Activated CD4-positive, alpha-beta memory T cell treated with anti-CD3 and anti-CD28 coated beads, Interleukin-2, amount 10 ng/mL, durations not matched to agents 7 days and 5 days (primary cell): ENCODE measurements around the gene OAT. TPM values are rescaled to one million over a fixed set of nuclear protein-coding genes. Genes with fewer than 3 reads are reported as not detected.

Experiments
- CTCF ChIA-PET: fragments of 350-600 bp; sonication (Branson Sonifier 250); formaldehyde crosslinking; loops from one replicate; lab custom pipeline; 2021; ENCODE audit warnings: antibody characterized with exemption, inconsistent platforms; lab: Charles Lee
- POLR2A ChIA-PET: fragments of 350-600 bp; sonication (Branson Sonifier 250); formaldehyde crosslinking; loops from one replicate; lab custom pipeline; 2021; ENCODE audit warnings: antibody characterized with exemption; lab: Charles Lee
- DNase-seq: peaks from one replicate; pipeline ENCODE4 v3.0.0-alpha.2; 2020
- H3K27ac Mint-ChIP-seq: one replicate; pipeline ENCODE4 v1.8.0; 2021; ENCODE audit warnings: mild to moderate bottlenecking, mixed read lengths
- H3K27me3 Mint-ChIP-seq: one replicate; pipeline ENCODE4 v1.8.0; 2021; ENCODE audit warnings: mixed read lengths
- H3K36me3 Mint-ChIP-seq: one replicate; pipeline ENCODE4 v1.8.0; 2021; ENCODE audit warnings: low read depth, mixed read lengths
- H3K4me1 Mint-ChIP-seq: one replicate; pipeline ENCODE4 v1.8.0; 2021; ENCODE audit warnings: mixed read lengths
- H3K4me3 Mint-ChIP-seq: one replicate; pipeline ENCODE4 v1.8.0; 2021; ENCODE audit warnings: mild to moderate bottlenecking, mixed read lengths
- H3K9me3 Mint-ChIP-seq: one replicate; pipeline ENCODE4 v1.8.0; 2021; ENCODE audit warnings: mixed read lengths
- total RNA-seq, 2 experiments: library from RNA; stranded (reverse); gene quantifications; one replicate each; pipeline ENCODE4 v1.2.3, GENCODE V29; 2021

Gene OAT
- total RNA-seq, 2 experiments from 2014 or later = 20.7 to 21.3 TPM

- no peak for DNase-seq
- peaks cover 3% of the 10 kb centered on the region for H3K36me3 Mint-ChIP-seq
- H3K27ac Mint-ChIP-seq = no peak overlapping the region
- no peaks in the 10 kb centered on the region for H3K9me3 Mint-ChIP-seq
- no peaks in the 10 kb centered on the region for H3K27me3 Mint-ChIP-seq
- peaks cover 12% of the 10 kb centered on the region for H3K4me1 Mint-ChIP-seq
- POLR2A ChIA-PET = interaction anchor here (1.5 kb wide), 1 partner anchor 12 kb away, joined by 4 read pairs; no protein-coding TSS in a partner anchor
- CTCF ChIA-PET = interaction anchor here (0.9 to 3.1 kb wide), 4 partner anchors 11 to 26 kb away, joined by 3 to 16 read pairs (median 6); no protein-coding TSS in a partner anchor
- no peak overlapping the region for H3K4me3 Mint-ChIP-seq
Measured at GRCh38 chr10:124415210-124415609, 3.5 kb downstream of the OAT start.

GRCh38 chr10:124414076-124414475, 4.6 kb downstream of the OAT start:
- ChIA-PET CTCF (interaction anchor here (1.0 to 3.1 kb wide), 3 partner anchors 10 to 419 kb away, joined by 3 to 17 read pairs (median 16); no protein-coding TSS in a partner anchor), POLR2A (interaction anchor here (1.5 kb wide), 1 partner anchor 10 kb away, joined by 4 read pairs; no protein-coding TSS in a partner anchor)
- Mint-ChIP-seq H3K27me3 (no peaks in the 10 kb centered on the region), H3K4me3 (no peak overlapping the region), H3K4me1 (peaks cover 9% of the 10 kb centered on the region), H3K27ac (no peak overlapping the region), H3K9me3 (no peaks in the 10 kb centered on the region), H3K36me3 (peaks cover 3% of the 10 kb centered on the region)
- DNase-seq = no peak

GRCh38 chr10:124409696-124410095, 9.0 kb downstream of the OAT start:
- H3K9me3 Mint-ChIP-seq = no peaks in the 10 kb centered on the region
- ChIA-PET POLR2A (no interaction called here), CTCF (interaction anchor here (0.5 to 2.7 kb wide), 3 partner anchors 20 to 52 kb away, joined by 3 to 10 read pairs (median 3); partner anchors contain the start of gene LHPP)
- no peak overlapping the region for H3K27ac Mint-ChIP-seq
- H3K36me3 Mint-ChIP-seq = peaks cover 7% of the 10 kb centered on the region
- no peak for DNase-seq
- no peak overlapping the region for H3K4me3 Mint-ChIP-seq
- no peaks in the 10 kb centered on the region for H3K27me3 Mint-ChIP-seq
- H3K4me1 Mint-ChIP-seq = no peaks in the 10 kb centered on the region

GRCh38 chr10:124408357-124408756, 10.4 kb downstream of the OAT start:
- H3K4me3 Mint-ChIP-seq = no peak overlapping the region
- ChIA-PET POLR2A (no interaction called here), CTCF (interaction anchor here (1.0 to 2.7 kb wide), 2 partner anchors 19 to 21 kb away, joined by 3 to 10 read pairs; no protein-coding TSS in a partner anchor)
- DNase-seq = no peak
- no peaks in the 10 kb centered on the region for H3K27me3 Mint-ChIP-seq
- peaks cover 7% of the 10 kb centered on the region for H3K4me1 Mint-ChIP-seq
- H3K27ac Mint-ChIP-seq = no peak overlapping the region
- H3K9me3 Mint-ChIP-seq = no peaks in the 10 kb centered on the region
- peaks cover 11% of the 10 kb centered on the region for H3K36me3 Mint-ChIP-seq

GRCh38 chr10:124407456-124407855, 11.3 kb downstream of the OAT start:
- Mint-ChIP-seq H3K4me3 (no peak overlapping the region), H3K9me3 (no peaks in the 10 kb centered on the region), H3K4me1 (peaks cover 9% of the 10 kb centered on the region), H3K36me3 (peaks cover 12% of the 10 kb centered on the region), H3K27ac (no peak overlapping the region), H3K27me3 (no peaks in the 10 kb centered on the region)
- no peak for DNase-seq
- POLR2A ChIA-PET = no interaction called here
- CTCF ChIA-PET = interaction anchor here (1.0 kb wide), 1 partner anchor 20 kb away, joined by 3 read pairs; no protein-coding TSS in a partner anchor

GRCh38 chr10:124403548-124403947, 15.2 kb downstream of the OAT start:
- no peaks in the 10 kb centered on the region for H3K27me3 Mint-ChIP-seq
- H3K36me3 Mint-ChIP-seq = peaks cover 20% of the 10 kb centered on the region

GRCh38 chr10:124402273-124402672, 16.4 kb downstream of the OAT start:
- ChIA-PET POLR2A (no interaction called here), CTCF (interaction anchor here (5.5 kb wide), 1 partner anchor 13 kb away, joined by 38 read pairs; no protein-coding TSS in a partner anchor)
- H3K4me1 Mint-ChIP-seq = peaks cover 9% of the 10 kb centered on the region
- no peaks in the 10 kb centered on the region for H3K9me3 Mint-ChIP-seq
- no peak overlapping the region for H3K27ac Mint-ChIP-seq
- H3K27me3 Mint-ChIP-seq = no peaks in the 10 kb centered on the region
- peaks cover 16% of the 10 kb centered on the region for H3K36me3 Mint-ChIP-seq
- DNase-seq = no peak
- no peak overlapping the region for H3K4me3 Mint-ChIP-seq

More at GRCh38 chr10:124403548-124403947, 15.2 kb downstream of the OAT start:
- ChIA-PET POLR2A (interaction anchor here (1.2 to 1.4 kb wide), 3 partner anchors 9 to 58 kb away, joined by 4 to 6 read pairs (median 4); partner anchors contain the start of gene LHPP), CTCF (interaction anchor here (0.5 to 2.9 kb wide), 24 partner anchors 9 to 486 kb away, joined by 3 to 32 read pairs (median 4); partner anchors contain the start of genes LHPP and OAT)
- peak overlapping the region; percentile 55 for H3K27ac Mint-ChIP-seq
- H3K4me3 Mint-ChIP-seq = no peak overlapping the region
- peaks cover 9% of the 10 kb centered on the region for H3K4me1 Mint-ChIP-seq
- peak; percentile 36 for DNase-seq
- no peaks in the 10 kb centered on the region for H3K9me3 Mint-ChIP-seq

- Mint-ChIP-seq H3K27ac (no peak overlapping the region), H3K36me3 (peaks cover 16% of the 10 kb centered on the region), H3K9me3 (no peaks in the 10 kb centered on the region), H3K4me3 (no peak overlapping the region), H3K27me3 (no peaks in the 10 kb centered on the region), H3K4me1 (peaks cover 9% of the 10 kb centered on the region)
- DNase-seq = no peak
- POLR2A ChIA-PET = no interaction called here
- CTCF ChIA-PET = interaction anchor here (5.5 kb wide), 1 partner anchor 12 kb away, joined by 38 read pairs; no protein-coding TSS in a partner anchor
Measured at GRCh38 chr10:124401633-124402032, 17.1 kb downstream of the OAT start.

GRCh38 chr10:124394583-124394982, 24.1 kb downstream of the OAT start:
- Mint-ChIP-seq H3K4me3 (no peak overlapping the region), H3K9me3 (no peaks in the 10 kb centered on the region), H3K36me3 (no peaks in the 10 kb centered on the region), H3K4me1 (peaks cover under 1% of the 10 kb centered on the region), H3K27ac (no peak overlapping the region), H3K27me3 (no peaks in the 10 kb centered on the region)
- ChIA-PET POLR2A (no interaction called here), CTCF (interaction anchor here (0.7 to 3.2 kb wide), 3 partner anchors 9 to 399 kb away, joined by 3 to 17 read pairs (median 4); no protein-coding TSS in a partner anchor)
- DNase-seq = no peak

- H3K4me3 Mint-ChIP-seq = no peak overlapping the region
- peaks cover 1% of the 10 kb centered on the region for H3K4me1 Mint-ChIP-seq
- H3K27ac Mint-ChIP-seq = no peak overlapping the region
- DNase-seq = no peak
- no peaks in the 10 kb centered on the region for H3K36me3 Mint-ChIP-seq
- H3K9me3 Mint-ChIP-seq = no peaks in the 10 kb centered on the region
- CTCF ChIA-PET = interaction anchor here (1.4 to 3.2 kb wide), 3 partner anchors 11 to 398 kb away, joined by 3 to 17 read pairs (median 10); no protein-coding TSS in a partner anchor
- POLR2A ChIA-PET = no interaction called here
- H3K27me3 Mint-ChIP-seq = no peaks in the 10 kb centered on the region
Measured at GRCh38 chr10:124392626-124393342, 25.9 kb downstream of the OAT start.

GRCh38 chr10:124390471-124391187, 28.1 kb downstream of the OAT start:
- Mint-ChIP-seq H3K4me1 (peaks cover 1% of the 10 kb centered on the region), H3K36me3 (no peaks in the 10 kb centered on the region), H3K9me3 (no peaks in the 10 kb centered on the region), H3K4me3 (no peak overlapping the region), H3K27me3 (no peaks in the 10 kb centered on the region), H3K27ac (no peak overlapping the region)
- ChIA-PET CTCF (interaction anchor here (1.3 to 4.6 kb wide), 8 partner anchors 9 to 395 kb away, joined by 3 to 164 read pairs (median 23); no protein-coding TSS in a partner anchor), POLR2A (no interaction called here)
- DNase-seq = no peak

- Mint-ChIP-seq H3K9me3 (no peaks in the 10 kb centered on the region), H3K4me3 (no peak overlapping the region), H3K36me3 (no peaks in the 10 kb centered on the region), H3K27ac (no peak overlapping the region), H3K27me3 (no peaks in the 10 kb centered on the region), H3K4me1 (peaks cover 1% of the 10 kb centered on the region)
- DNase-seq = no peak
- ChIA-PET POLR2A (interaction anchor here (1.6 kb wide), 1 partner anchor 395 kb away, joined by 5 read pairs; no protein-coding TSS in a partner anchor), CTCF (interaction anchor here (0.6 to 4.6 kb wide), 34 partner anchors 9 to 801 kb away, joined by 3 to 164 read pairs (median 4); partner anchors contain the start of genes LHPP and OAT)
Measured at GRCh38 chr10:124389613-124390361, 28.9 kb downstream of the OAT start.
